Measurements from ENCODE around the gene CPPED1.

CPPED1 gene

GRCh38 chr16:12664164-12664733, 139.4 kb downstream of the CPPED1 start:
- no peak overlapping the region for H3K4me3 ChIP-seq
- no peak for TF ChIP-seq CTCF (IDR thresholded peaks at IDR 0.05)
- H3K27ac ChIP-seq = no peak overlapping the region
- no peak for DNase-seq (ENCODE audit: low spot score)

- TF ChIP-seq CTCF (IDR thresholded peaks at IDR 0.05) = no peak
- DNase-seq (ENCODE audit: low spot score) = no peak
- Histone ChIP-seq H3K27ac (no peak overlapping the region), H3K4me3 (no peak overlapping the region)
Measured at GRCh38 chr16:12661656-12662172, 142.0 kb downstream of the CPPED1 start.

GRCh38 chr16:12659871-12660270, 143.8 kb downstream of the CPPED1 start:
- Histone ChIP-seq H3K27ac (no peak overlapping the region), H3K4me3 (no peak overlapping the region)
- no peak for TF ChIP-seq CTCF (IDR thresholded peaks at IDR 0.05)
- no peak for DNase-seq (ENCODE audit: low spot score)

- no peak for DNase-seq (ENCODE audit: low spot score)
- TF ChIP-seq CTCF (IDR thresholded peaks at IDR 0.05) = no peak
- Histone ChIP-seq H3K27ac (no peak overlapping the region), H3K4me3 (no peak overlapping the region)
Measured at GRCh38 chr16:12658506-12658905, 145.2 kb downstream of the CPPED1 start.

GRCh38 chr16:12655537-12655936, 148.2 kb downstream of the CPPED1 start:
- Histone ChIP-seq H3K4me3 (no peak overlapping the region), H3K27ac (no peak overlapping the region)
- TF ChIP-seq CTCF (IDR thresholded peaks at IDR 0.05) = no peak
- no peak for DNase-seq (ENCODE audit: low spot score)

- no peak overlapping the region for H3K4me3 ChIP-seq
- TF ChIP-seq CTCF (IDR thresholded peaks at IDR 0.05) = no peak
- H3K27ac ChIP-seq = no peak overlapping the region
Measured at GRCh38 chr16:12653820-12654392, 149.8 kb downstream of the CPPED1 start.

GRCh38 chr16:12652924-12653323, 150.8 kb downstream of the CPPED1 start:
- Histone ChIP-seq H3K27ac (no peak overlapping the region), H3K4me3 (no peak overlapping the region)
- no peak for TF ChIP-seq CTCF (IDR thresholded peaks at IDR 0.05)
- no peak for DNase-seq (ENCODE audit: low spot score)

More at GRCh38 chr16:12653820-12654392, 149.8 kb downstream of the CPPED1 start:
- DNase-seq (ENCODE audit: low spot score) = no peak
